ENCODE results near the gene HEATR3.

Gene HEATR3, protein sequence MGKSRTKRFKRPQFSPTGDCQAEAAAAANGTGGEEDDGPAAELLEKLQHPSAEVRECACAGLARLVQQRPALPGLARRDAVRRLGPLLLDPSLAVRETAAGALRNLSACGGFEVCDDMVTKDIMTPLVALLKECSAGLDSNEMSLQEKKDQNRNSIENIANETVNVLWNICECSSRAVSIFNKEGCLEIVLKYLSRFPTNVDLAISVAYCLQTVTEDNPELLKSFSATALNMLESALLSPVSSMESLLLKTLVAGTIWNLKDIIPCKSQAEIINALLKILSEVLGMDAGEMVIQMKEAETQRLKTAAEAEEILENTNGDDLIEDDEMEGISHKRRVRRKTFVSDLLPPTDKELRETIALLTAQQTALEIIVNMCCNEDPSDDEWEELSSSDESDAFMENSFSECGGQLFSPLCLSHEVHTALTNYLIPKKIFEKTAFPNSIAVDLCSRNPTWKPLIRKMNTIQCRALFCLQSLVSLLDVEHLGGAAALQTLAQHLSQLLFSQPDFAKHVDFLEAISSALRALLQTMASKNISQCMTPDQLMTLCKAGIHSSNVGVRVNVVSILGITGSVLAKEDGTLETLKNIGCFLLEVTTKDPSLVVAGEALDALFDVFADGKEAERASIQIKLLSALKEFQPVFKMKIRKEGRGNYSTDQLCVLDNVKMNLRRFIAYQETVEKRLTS

DNA sequence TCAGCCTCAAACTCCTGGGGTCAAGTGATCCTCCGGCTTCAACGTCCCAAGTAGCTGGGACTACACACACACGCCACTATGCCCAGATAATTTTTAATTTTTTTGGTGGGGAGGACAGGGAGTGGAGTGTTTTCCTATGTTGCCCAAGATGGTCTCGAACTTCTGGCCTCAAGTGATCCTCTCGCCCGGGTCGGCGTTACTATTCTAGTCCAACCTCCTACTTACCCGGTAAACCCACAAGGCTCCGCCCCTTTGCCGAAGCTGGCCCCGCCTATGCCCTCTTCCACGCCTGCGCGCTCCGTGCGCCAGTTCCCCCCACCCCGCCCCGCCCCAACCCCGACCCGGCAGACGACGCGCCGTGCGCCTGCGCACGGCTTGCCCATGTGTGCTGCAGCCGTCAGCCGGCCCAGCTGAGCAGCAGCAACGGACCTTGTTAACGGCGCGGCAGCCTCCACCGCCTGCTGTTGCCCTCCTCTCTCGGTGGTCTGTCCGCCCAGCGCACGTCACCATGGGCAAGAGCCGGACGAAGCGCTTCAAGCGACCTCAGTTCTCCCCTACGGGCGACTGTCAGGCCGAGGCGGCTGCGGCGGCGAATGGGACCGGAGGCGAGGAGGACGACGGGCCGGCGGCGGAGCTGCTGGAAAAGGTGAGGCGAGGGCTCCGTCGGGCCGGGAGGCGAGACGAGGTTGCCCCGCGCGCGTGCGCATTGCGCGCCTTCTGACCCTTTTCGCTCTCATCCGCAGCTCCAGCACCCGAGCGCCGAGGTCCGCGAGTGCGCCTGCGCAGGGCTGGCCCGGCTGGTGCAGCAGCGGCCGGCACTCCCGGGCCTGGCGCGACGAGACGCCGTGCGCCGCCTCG is at the start of gene HEATR3:
Gene HEATR3 (plus strand): TSS at position 347 of the 858 bp plus-strand sequence. CDS start 162 bp downstream, at position 509.
- peak; percentile 91 to 96 for DNase-seq (ENCODE audit: low read depth in 1 of 2, low spot score in 1 of 2)

DNA sequence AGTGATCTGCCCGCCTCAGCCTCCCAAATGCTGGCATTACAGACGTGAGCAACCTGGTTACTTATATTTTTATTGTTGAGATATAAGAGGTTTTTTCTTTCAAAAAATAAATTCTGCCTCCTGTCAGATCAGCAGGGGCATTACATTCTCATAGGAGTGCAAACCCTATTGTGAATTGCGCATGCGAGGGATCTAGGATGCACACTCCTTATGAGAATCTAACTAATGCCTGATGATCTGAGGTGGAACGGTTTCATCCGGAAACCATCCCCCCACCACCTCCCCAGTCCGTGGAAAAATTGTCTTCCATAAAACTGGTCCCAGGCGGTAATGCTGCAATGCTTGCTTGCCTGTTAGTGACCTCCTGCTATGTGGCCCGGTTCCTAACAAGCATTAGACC is 48.2 kb upstream of the HEATR3 start:
- no peak for DNase-seq (ENCODE audit: low read depth in 1 of 2, low spot score in 1 of 2)

DNA sequence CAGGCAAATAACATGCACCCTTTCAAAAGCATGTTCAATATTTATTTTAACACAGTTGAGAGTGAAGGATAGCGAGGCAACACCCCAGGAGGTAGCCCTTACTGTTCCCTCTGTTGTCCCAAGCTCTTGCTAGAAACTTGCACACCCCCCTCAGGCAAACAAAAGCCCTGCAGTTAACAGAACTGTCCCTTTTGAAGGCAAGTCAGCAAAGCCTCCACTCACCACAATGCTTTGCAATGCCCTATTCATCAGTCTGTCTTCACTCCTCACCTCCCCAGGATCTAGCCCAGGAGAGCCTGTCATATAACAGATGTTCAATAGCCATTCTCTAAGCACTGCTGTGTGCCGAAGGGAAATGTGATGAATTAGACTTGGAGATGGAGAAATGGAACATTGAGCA is 44.2 kb upstream of the HEATR3 start:
- no peak for DNase-seq (ENCODE audit: low read depth in 1 of 2, low spot score in 1 of 2)

DNA sequence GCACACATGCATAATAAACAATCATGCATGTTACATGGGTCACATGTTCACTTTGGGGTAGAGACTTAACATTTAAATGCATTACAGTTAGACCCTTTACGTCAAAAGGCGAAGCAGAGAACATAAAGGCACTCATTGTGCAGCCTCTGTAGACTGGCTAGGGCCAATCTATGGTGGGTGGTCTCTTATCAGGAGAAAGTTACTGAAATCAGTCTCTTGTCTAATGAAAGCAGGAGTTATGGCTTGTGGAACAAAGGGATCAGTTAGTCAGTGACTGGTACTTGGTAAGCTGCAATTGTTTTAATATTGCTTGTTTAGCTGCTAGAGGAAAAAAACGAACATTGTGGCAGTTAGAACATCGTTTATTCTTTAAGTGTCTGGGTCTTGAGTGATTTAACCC is 42.1 kb upstream of the HEATR3 start:
- DNase-seq (ENCODE audit: low read depth in 1 of 2, low spot score in 1 of 2), result no peak

DNA sequence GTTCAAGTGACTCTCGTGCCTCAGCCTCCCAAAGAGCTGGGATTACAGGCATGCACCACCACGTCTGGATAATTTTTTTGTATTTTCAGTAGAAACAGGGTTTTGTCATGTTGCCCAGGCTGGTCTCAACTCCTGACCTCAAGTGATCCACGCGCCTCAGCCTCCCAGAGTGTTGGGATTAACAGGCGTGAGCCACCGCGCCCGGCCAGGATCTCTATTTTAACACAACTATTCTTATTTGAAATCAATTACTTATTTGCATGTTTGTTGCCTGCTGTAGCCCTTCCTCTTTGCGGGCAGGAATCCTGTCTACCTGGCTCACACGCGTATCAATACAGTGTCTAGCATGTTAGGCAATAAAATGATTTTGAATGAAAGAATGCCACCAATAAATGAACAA is 41.6 kb upstream of the HEATR3 start:
- no peak for DNase-seq (ENCODE audit: low read depth in 1 of 2, low spot score in 1 of 2)

DNA sequence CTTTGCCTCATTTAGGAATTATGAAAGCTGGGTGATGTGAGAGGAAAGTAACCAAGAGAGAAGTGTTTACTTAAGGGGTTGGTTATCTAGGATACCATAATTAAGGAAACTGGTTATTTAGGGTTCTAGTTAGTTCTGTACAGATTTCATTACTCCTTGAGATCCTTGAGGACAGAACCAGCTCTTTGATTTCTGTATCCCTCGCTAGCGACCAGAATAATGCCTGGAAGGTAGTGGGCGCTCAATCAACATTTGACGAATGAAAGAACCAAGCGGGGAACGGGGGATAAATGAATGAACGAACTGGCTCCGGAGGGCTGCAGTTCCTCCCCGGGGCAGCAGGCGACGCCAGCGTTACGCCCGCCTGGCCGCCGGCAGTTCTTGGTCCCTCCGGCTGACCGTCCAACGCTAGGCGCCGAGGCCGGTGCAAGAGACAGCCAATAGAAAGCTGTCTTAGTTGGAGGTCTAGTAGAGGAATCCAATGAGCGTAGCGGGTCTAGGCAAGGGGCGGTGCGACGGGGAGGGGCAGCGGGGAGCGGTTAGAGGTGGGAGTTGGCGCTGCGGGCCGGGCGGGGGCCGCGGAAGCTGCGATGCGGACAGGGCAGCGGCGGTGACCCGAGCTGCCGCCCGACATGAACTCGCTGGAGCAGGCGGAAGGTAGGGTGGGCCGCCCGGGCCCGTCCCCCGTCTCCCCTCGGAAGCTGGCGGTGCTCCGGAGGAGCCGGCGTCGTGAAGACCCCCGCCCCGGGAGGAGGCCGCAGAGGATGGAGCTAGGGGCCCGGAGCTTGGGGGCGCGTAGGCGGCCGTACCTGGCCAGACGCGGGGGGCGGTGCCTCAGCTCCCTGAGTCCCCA is 40.9 kb upstream of the HEATR3 start, which contains the start of gene CNEP1R1:
Gene CNEP1R1 (plus strand): TSS at position 542 of the 853 bp plus-strand sequence. CDS start 91 bp downstream, at position 633.
- peak; percentile 84 to 85 for DNase-seq (ENCODE audit: low read depth in 1 of 2, low spot score in 1 of 2)

DNA sequence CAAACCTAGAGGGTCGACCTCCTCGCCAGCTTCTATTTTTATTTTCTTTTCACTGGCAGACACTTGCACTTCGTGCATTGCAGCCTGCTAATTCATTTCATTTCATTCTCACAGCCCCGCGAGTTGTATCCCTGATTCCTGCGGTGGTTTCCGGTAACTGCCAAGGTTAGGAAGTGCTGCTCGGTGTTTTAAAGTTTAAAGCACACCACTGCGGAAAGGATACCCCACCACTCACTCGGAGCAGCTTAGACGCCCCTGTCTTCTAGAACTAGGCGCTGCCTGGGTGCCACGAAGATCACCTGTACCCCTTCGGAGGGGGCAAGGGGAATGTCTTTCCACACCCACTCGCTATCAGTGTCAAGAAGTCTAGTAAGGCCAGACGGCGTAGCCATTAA is 40.2 kb upstream of the HEATR3 start:
- peak in 1 of 2 donors; percentile 6 for DNase-seq (ENCODE audit: low read depth in 1 of 2, low spot score in 1 of 2)

DNA sequence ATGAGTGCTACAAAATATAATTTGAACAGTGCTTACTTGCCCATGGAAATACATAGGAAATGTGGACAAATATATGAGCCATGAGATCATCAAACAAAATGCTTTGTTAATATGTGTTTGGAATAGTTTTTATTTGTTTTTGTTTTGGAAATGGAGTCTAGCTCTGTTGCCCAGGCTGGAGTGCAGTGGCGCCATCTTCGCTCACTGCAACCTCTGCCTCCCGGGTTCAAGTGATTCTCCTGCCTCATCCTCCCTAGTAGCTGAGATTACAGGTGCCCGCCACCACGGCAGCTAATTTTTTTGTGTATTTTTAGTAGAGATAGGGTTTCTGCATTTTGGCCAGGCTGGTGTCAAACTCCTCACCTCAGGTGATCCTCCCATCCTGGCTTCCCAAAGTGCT is 37.9 kb upstream of the HEATR3 start:
- no peak for DNase-seq (ENCODE audit: low read depth in 1 of 2, low spot score in 1 of 2)

DNA sequence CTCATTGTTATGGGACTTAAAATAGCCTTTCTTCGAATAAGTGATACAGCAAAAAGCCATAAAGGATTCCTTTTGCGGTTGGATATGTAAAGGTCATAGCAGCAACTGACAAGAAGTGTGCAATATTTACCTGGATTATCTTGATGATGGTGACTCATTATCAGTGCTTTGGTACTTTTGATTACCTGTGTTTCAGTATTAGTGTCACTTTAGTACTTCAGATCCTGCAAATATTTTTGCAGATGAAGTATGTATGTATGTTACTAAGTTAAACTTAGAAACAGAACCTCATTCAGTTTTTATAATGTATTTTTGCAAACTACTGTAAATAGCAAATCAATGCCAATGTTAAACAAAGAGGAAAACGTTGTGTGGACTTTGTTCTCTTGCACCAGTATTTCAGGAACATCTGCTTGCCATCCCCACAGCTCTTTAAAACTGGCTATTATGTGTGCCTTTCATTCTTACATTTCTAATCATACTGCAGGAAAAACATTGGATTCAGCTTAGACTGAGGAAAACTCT is 30.2 kb upstream of the HEATR3 start:
- DNase-seq (ENCODE audit: low read depth in 1 of 2, low spot score in 1 of 2), result no peak

DNA sequence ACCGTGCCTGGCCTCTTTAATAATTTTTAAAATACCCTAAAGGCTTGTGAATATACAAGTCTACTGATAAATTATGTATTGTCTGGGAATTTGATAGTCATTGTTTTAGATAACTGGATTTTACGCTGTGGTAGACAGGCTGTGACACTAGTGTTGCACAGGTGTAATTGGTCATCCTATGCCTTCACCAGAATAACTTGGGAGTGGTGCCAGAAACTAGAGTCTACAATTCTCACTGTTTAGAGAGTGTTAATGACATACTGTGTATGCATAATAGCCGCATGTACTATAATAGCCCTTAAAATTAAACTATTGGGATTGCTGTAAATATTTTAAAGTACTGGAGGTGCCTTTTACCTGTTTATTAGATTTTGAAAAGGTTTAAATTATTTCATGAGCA is 29.3 kb upstream of the HEATR3 start:
- no peak for DNase-seq (ENCODE audit: low read depth in 1 of 2, low spot score in 1 of 2)

DNA sequence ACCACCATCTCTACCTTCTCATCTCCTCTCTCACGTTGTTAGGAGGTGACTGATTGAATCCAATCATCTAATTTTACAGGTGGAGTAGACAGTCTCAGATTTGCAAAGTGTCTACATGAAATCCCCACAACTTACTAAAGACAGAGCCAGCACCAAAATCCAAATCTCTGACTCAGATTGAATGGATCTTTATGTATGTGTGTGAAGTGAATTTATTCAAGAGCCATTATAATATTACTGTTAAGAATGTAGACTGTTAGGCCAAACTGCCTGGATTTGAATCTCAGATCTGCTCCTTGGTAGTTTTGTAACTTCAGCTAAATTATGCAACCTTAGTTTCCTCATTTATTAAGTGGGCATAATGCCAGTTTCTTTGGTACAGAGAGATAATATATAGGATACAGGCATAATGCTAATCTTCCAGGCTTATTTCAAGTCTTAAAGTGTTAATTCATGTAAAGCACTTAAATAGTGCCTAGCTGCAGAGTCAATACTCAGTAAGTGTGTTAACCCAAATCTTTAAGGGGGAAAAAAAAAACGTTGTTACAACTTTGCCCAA is 28.0 kb upstream of the HEATR3 start:
- no peak for DNase-seq (ENCODE audit: low read depth in 1 of 2, low spot score in 1 of 2)

DNA sequence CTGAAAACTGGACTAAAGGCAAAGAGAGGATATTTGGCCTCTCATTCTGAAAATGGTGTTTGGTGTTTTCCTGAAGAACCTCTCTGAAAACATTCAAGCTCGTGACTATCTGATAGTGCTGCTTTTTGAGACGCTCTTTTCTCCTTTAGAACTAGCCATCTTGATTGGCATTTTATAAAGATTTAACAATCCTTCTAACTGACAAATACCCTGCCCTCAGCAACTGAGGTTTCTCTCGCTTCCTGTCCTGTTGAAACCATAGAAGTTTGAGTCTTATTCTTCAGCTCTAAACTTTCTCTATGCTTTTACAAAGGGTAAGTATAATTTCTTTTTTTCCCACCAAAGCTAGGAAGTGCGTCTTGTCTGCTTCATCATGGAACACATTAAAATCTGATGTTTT is 27.5 kb upstream of the HEATR3 start:
- no peak for DNase-seq (ENCODE audit: low read depth in 1 of 2, low spot score in 1 of 2)

DNA sequence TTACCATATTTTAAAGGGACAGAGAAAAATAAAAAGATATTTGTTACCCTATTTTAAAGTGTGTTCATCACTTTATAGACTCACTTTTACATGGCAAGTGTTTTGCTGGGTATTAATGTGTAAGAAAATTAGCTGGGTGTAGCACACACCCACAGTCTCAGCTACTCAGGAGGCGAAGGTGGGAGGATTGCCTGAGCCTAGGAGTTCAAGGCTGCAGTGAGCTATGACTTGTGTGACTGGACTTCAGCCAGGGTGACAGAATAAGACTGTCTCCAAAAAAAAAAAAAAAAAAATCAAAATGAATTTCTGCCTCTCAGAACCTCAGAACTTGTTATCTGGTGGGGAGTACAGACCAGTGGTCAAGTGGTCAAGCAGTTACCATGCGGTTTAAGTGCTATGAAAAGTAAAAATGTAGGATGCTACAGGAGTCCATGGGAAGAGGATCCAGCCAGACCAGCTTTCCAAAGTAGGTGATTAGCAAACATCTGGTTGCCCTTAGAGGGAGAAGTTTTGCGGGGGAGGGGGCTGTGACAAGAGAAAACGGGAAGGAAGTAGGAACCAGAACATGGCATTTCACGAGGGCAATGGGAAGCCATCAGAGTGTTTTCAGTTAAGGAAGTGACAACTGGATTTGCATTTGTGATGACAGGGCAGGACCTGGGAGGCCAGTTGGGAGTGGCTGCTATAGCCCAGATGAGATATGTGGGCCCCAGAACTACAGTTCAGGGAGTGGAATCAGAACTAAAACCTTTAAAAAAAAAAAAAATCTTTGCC is 26.8 kb upstream of the HEATR3 start:
- no peak for DNase-seq (ENCODE audit: low read depth in 1 of 2, low spot score in 1 of 2)

DNA sequence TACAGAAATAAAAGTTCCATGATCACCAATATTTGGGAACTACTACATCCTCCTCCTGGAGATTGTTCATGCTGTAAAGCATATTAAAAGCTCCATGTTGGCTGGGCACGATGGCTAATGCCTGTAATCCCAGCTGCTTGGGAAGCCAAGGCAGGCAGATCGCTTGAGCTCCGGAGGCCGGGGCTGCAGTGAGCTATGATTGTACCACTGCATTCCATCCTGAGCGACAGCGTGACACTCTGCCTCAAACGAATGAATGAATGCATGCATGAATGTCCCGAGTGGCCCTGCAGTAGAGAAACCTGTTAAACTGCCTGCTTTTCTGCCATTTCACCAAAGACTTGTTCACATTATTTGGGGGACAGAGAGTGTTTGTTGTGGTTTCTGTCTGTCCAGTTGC is 25.8 kb upstream of the HEATR3 start:
- DNase-seq (ENCODE audit: low read depth in 1 of 2, low spot score in 1 of 2), result no peak

DNA sequence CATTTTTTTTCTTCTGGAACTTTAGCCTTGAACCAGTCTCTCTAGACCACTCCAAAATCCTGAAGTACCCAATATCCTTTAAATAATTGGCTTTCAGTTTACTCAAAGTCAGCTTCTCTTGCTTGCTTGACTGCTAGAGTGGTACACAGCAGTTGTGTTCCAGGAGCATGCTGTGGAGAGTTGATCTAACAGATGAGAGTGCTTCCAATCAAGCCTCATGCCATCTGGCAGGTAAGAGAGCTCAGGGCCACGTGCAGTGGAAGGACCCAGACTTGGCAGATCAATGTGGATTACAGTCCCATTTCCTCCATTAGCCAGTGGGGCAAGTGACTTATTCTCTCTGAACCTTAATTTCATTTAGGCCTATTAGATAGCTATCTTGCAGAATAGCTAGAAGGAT is 25.1 kb upstream of the HEATR3 start:
- no peak for DNase-seq (ENCODE audit: low read depth in 1 of 2, low spot score in 1 of 2)

DNA sequence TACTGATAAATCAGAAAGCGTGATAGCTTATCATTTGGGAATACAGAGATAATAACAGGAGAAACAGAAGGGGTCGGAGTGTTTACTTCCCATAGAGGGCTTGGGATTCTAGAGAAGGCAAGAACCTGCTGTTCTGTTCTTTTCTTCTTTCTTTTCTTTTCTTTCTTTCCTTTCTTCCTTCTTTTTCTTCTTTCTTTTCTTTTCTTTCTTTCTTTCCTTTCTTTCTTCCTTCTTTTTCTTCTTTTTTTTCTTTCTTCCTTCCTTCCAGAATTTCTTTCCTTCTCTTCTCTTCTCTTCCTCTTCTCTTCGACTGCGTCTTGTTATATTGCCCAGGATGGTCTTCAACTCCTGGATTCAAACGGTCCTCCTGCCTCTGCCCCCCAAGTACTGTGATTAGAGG is 22.4 kb upstream of the HEATR3 start:
- DNase-seq (ENCODE audit: low read depth in 1 of 2, low spot score in 1 of 2), result no peak

DNA sequence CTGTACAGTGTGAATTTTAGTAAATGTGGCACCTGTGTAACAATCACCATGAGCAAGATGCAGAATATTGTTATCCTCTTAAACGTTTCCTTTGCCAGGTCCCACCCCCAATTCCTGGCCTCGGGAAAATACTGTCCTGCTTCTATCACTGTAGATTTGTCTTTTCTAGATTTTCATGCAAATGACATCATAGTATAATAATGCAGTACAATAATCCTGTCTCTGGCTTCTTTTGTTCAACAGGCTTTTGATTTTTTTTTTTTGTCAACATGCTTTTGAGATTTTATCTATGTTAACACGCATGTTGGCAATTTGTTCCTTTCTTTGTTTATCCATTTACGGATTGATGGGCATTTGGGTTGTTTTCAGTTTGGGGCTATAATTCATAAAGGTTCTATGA is 20.4 kb upstream of the HEATR3 start:
- DNase-seq (ENCODE audit: low read depth in 1 of 2, low spot score in 1 of 2), result no peak

DNA sequence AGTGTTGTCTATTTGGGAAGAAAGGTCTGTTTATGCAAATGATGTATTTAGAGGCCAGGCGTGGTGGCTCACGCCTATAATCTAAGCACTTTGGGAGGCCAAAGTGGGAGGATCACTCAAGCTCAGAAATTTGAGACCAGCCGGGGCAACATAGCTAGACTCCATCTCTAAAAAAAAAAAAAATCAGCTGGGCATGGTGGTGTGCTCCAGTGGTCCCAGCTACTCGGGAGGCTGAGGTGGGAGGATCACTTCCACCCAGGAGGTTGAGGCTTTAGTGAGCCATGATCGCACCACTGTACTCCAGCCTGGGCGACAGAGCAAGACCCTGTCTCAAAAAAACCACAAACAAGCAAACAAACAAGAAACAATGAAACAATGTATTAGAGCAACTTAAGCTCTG is 18.9 kb upstream of the HEATR3 start:
- no peak for DNase-seq (ENCODE audit: low read depth in 1 of 2, low spot score in 1 of 2)

DNA sequence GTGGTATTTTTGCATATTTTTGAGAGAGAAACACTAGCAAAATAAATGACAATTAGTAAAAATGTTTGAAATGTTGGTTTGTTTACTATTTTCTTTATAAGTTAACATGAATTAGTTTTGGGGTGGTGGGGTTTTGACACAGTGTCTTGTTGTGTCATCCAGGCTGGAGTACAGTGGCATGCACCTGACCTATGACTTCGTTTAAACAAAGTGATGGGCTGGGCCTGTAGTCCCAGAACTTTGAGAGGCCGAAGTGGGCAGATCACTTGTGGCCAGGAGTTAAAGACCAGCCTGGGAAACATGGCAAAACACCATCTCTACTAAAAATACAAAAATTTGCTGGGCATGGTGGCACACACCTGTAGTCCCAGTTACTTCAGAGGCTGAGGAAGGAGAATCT is 17.9 kb upstream of the HEATR3 start:
- DNase-seq (ENCODE audit: low read depth in 1 of 2, low spot score in 1 of 2), result no peak
